ENCODE measurements around the gene TMEM208. TPM values are rescaled to one million over a fixed set of nuclear protein-coding genes. Genes with fewer than 3 reads are reported as not detected.

Gene TMEM208
- total and polyA plus RNA-seq, 2 of the 13 experiments (the other 11 are each of a cell fraction or from before 2014, with no cell fraction given): 58.8 to 72.9 TPM

DNA sequence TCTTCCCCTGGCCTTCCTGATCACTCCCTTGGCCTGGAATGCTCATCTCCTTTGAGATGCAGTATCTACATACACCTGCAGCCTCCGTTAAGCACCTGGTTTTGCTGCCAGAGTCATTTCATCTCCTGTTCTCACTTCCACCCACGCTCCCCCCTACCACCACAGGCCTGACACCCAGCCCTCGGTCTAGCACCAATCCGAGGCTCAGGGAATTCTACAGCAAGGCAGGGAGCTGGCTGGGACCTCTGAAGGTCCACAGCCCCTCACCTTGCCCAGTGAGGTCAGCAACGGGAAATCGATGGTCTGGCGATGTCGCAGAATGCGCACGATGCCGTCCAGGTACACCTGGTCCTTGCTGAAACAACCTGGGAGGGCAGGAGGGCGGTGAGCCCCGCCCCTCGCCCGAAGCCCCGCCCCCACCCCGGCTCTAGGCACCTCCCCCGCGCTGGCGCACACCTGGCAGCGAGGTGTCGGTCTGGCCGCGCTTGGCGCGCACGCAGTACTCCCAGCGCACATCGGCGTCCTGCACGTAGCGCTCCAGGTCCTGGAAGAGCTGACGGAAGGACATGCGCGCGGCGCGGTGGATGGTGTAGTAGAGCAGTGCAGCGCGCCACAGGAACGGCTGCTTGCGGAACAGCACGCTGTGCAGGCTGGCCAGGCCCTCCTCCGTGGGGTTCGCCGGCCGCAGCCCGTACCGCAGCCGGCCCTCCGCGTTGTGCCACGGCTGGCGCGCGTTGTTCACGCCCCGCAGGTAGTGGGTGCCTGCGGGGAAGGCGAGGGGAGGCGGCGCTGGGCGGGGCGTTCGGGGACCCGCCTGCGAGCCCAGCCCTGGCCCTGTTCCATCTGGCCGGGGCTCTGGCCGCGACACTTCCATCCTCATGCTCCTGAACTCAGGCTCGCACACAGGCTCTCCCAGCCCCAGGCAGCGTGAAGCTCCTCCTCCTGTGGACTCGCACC, 48.9 kb upstream of the TMEM208 start (continued):
- TF ChIP-seq, protein P1, sequence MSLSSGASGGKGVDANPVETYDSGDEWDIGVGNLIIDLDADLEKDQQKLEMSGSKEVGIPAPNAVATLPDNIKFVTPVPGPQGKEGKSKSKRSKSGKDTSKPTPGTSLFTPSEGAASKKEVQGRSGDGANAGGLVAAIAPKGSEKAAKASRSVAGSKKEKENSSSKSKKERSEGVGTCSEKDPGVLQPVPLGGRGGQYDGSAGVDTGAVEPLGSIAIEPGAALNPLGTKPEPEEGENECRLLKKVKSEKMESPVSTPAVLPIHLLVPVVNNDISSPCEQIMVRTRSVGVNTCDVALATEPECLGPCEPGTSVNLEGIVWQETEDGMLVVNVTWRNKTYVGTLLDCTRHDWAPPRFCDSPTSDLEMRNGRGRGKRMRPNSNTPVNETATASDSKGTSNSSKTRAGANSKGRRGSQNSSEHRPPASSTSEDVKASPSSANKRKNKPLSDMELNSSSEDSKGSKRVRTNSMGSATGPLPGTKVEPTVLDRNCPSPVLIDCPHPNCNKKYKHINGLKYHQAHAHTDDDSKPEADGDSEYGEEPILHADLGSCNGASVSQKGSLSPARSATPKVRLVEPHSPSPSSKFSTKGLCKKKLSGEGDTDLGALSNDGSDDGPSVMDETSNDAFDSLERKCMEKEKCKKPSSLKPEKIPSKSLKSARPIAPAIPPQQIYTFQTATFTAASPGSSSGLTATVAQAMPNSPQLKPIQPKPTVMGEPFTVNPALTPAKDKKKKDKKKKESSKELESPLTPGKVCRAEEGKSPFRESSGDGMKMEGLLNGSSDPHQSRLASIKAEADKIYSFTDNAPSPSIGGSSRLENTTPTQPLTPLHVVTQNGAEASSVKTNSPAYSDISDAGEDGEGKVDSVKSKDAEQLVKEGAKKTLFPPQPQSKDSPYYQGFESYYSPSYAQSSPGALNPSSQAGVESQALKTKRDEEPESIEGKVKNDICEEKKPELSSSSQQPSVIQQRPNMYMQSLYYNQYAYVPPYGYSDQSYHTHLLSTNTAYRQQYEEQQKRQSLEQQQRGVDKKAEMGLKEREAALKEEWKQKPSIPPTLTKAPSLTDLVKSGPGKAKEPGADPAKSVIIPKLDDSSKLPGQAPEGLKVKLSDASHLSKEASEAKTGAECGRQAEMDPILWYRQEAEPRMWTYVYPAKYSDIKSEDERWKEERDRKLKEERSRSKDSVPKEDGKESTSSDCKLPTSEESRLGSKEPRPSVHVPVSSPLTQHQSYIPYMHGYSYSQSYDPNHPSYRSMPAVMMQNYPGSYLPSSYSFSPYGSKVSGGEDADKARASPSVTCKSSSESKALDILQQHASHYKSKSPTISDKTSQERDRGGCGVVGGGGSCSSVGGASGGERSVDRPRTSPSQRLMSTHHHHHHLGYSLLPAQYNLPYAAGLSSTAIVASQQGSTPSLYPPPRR (CRISPR knock-in tag; IDR thresholded peaks at IDR 0.05; ENCODE audit: borderline replicate concordance): peak; percentile 60; the same call in 1 of the 2 replicates
- TF ChIP-seq CBX5 (CRISPR knock-in tag; IDR thresholded peaks at IDR 0.05; ENCODE audit: borderline replicate concordance) (no peak), RXRB (CRISPR knock-in tag; IDR thresholded peaks at IDR 0.05; ENCODE audit: borderline replicate concordance) (no peak), DNMT1 (CRISPR knock-in tag; IDR thresholded peaks at IDR 0.05) (peak; percentile 87; the same call in 1 of the 2 replicates), MATR3 (CRISPR knock-in tag; IDR thresholded peaks at IDR 0.05) (no peak), ZNF282 (IDR thresholded peaks at IDR 0.05; ENCODE audit: partially characterized antibody) (no peak), ZNF383 (CRISPR knock-in tag; IDR thresholded peaks at IDR 0.05; ENCODE audit: borderline replicate concordance) (no peak), ZNF136 (CRISPR knock-in tag; IDR thresholded peaks at IDR 0.05; ENCODE audit: low read depth) (no peak; the same call in 1 of the 2 replicates), MAZ (IDR thresholded peaks at IDR 0.05; ENCODE audit: borderline replicate concordance, low read depth, low read length) (no peak), MAZ (CRISPR knock-in tag; IDR thresholded peaks at IDR 0.05; ENCODE audit: low read depth) (peak; percentile 76), RCOR2 (CRISPR knock-in tag; IDR thresholded peaks at IDR 0.05) (no peak), ZNF766 (CRISPR knock-in tag; IDR thresholded peaks at IDR 0.05; ENCODE audit: borderline replicate concordance) (no peak), ZNF431 (CRISPR knock-in tag; IDR thresholded peaks at IDR 0.05; ENCODE audit: borderline replicate concordance, low read depth) (0 out of 2 replicates have a peak, but pooled peaks have one; percentile 28), TMF1 (CRISPR knock-in tag; IDR thresholded peaks at IDR 0.05; ENCODE audit: low read depth) (peak; percentile 51; the same call in 1 of the 2 replicates), CEBPG (CRISPR knock-in tag; IDR thresholded peaks at IDR 0.05) (0 out of 2 replicates have a peak, but pooled peaks have one; percentile 25), ZNF30 (CRISPR knock-in tag; IDR thresholded peaks at IDR 0.05) (no peak), SRSF9 (IDR thresholded peaks at IDR 0.05; ENCODE audit: borderline replicate concordance, insufficient read depth, low read depth, low read length, poor library complexity, severe bottlenecking) (no peak)
- TF ChIP-seq, protein P2, sequence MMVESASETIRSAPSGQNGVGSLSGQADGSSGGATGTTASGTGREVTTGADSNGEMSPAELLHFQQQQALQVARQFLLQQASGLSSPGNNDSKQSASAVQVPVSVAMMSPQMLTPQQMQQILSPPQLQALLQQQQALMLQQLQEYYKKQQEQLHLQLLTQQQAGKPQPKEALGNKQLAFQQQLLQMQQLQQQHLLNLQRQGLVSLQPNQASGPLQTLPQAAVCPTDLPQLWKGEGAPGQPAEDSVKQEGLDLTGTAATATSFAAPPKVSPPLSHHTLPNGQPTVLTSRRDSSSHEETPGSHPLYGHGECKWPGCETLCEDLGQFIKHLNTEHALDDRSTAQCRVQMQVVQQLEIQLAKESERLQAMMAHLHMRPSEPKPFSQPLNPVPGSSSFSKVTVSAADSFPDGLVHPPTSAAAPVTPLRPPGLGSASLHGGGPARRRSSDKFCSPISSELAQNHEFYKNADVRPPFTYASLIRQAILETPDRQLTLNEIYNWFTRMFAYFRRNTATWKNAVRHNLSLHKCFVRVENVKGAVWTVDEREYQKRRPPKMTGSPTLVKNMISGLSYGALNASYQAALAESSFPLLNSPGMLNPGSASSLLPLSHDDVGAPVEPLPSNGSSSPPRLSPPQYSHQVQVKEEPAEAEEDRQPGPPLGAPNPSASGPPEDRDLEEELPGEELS (CRISPR knock-in tag; IDR thresholded peaks at IDR 0.05): peak; percentile 44; the same call in 1 of the 2 replicates
- TF ChIP-seq, protein P3, sequence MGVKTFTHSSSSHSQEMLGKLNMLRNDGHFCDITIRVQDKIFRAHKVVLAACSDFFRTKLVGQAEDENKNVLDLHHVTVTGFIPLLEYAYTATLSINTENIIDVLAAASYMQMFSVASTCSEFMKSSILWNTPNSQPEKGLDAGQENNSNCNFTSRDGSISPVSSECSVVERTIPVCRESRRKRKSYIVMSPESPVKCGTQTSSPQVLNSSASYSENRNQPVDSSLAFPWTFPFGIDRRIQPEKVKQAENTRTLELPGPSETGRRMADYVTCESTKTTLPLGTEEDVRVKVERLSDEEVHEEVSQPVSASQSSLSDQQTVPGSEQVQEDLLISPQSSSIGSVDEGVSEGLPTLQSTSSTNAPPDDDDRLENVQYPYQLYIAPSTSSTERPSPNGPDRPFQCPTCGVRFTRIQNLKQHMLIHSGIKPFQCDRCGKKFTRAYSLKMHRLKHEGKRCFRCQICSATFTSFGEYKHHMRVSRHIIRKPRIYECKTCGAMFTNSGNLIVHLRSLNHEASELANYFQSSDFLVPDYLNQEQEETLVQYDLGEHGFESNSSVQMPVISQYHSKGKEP (CRISPR knock-in tag; IDR thresholded peaks at IDR 0.05): no peak

Measured in HepG2 (cell line).